ENCODE results near the gene TMEM176A. TPM values are rescaled to one million over a fixed set of nuclear protein-coding genes. Genes with fewer than 3 reads are reported as not detected.

TMEM176A gene, protein sequence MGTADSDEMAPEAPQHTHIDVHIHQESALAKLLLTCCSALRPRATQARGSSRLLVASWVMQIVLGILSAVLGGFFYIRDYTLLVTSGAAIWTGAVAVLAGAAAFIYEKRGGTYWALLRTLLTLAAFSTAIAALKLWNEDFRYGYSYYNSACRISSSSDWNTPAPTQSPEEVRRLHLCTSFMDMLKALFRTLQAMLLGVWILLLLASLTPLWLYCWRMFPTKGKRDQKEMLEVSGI
- total RNA-seq, result 10 to 100 TPM; 28.3 to 66.5 (median 42.6) TPM

GRCh38 chr7:150800581-150801241 is at the start of gene TMEM176A:
TSS of gene TMEM176A (plus strand) at chr7:150800769. CDS start at chr7:150801551, 782 bp downstream.
- intact Hi-C loops (cut with DNase I; ENCODE audit: low total_unique reads), result no loop called here
- H3K27ac ChIP-seq, result peak within 1 kb of the TSS; percentile 64 to 87
- H3K27me3 ChIP-seq, result peaks cover 2 to 21% of the 10 kb centered on the region in 2 donors
- peak within 1 kb of the TSS; percentile 61 to 83 (median 65) for H3K4me3 ChIP-seq
- no peaks in the 10 kb centered on the region for H3K36me3 ChIP-seq
- H3K9me3 ChIP-seq, result peaks cover 3% of the 10 kb centered on the region in 2 donors
- no peaks in the 10 kb centered on the region for H3K4me1 ChIP-seq
- no peak for TF ChIP-seq CTCF (IDR thresholded peaks at IDR 0.05)
- no peak for TF ChIP-seq POLR2A (IDR thresholded peaks at IDR 0.05)
- no peak for TF ChIP-seq POLR2AphosphoS5 (IDR thresholded peaks at IDR 0.05)
- no peak for DNase-seq (ENCODE audit: low spot score in 2 of 2)

DNA sequence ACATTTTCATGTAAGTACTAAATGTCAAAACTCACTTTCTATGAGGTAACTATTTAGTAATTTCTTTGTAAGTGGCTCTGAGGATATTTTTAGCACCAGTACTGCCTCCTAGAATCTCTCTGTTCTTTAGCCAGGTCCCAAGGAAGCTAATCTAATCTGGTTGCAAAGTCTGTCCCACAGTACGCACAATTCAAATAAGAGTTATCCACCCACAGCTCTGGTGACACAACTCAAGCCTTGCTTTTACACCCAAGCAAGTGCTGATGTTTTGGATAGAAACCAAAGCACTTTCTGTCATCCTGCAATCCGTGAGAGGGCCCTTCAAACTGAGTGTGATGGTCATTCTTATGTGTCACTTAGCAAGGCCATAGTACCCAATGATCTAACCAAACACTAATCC is 48.9 kb upstream of the TMEM176A start:
- TF ChIP-seq CTCF (IDR thresholded peaks at IDR 0.05) (no peak), POLR2A (IDR thresholded peaks at IDR 0.05) (no peak), POLR2AphosphoS5 (IDR thresholded peaks at IDR 0.05) (no peak)
- no peaks in the 10 kb centered on the region for H3K27me3 ChIP-seq
- H3K36me3 ChIP-seq, result no peaks in the 10 kb centered on the region
- intact Hi-C loops (cut with DNase I; ENCODE audit: low total_unique reads), result no loop called here
- H3K9me3 ChIP-seq, result no peaks in the 10 kb centered on the region
- no peak for DNase-seq (ENCODE audit: low spot score in 2 of 2)
- H3K4me1 ChIP-seq, result no peaks in the 10 kb centered on the region
- H3K27ac ChIP-seq, result no peak overlapping the region
- H3K4me3 ChIP-seq, result no peak overlapping the region

- no peak for DNase-seq (ENCODE audit: low spot score in 2 of 2)
Measured at GRCh38 chr7:150753239-150753638, 47.3 kb upstream of the TMEM176A start.

GRCh38 chr7:150753826-150754603 is 46.6 kb upstream of the TMEM176A start:
- intact Hi-C loops (cut with DNase I; ENCODE audit: low total_unique reads), result loop anchor here (1.0 kb wide), 1 partner anchor 9 kb away; no protein-coding TSS in a partner anchor
- TF ChIP-seq CTCF (IDR thresholded peaks at IDR 0.05) (no peak), POLR2A (IDR thresholded peaks at IDR 0.05) (no peak), POLR2AphosphoS5 (IDR thresholded peaks at IDR 0.05) (no peak)
- Histone ChIP-seq H3K4me1 (no peaks in the 10 kb centered on the region), H3K27ac (no peak overlapping the region), H3K36me3 (no peaks in the 10 kb centered on the region), H3K4me3 (no peak overlapping the region), H3K27me3 (no peaks in the 10 kb centered on the region), H3K9me3 (no peaks in the 10 kb centered on the region)
- no peak for DNase-seq (ENCODE audit: low spot score in 2 of 2)

More at GRCh38 chr7:150753239-150753638, 47.3 kb upstream of the TMEM176A start:
- TF ChIP-seq POLR2AphosphoS5 (IDR thresholded peaks at IDR 0.05) (no peak), CTCF (IDR thresholded peaks at IDR 0.05) (no peak), POLR2A (IDR thresholded peaks at IDR 0.05) (no peak)
- intact Hi-C loops (cut with DNase I; ENCODE audit: low total_unique reads), result no loop called here
- Histone ChIP-seq H3K36me3 (no peaks in the 10 kb centered on the region), H3K4me3 (no peak overlapping the region), H3K4me1 (no peaks in the 10 kb centered on the region), H3K9me3 (no peaks in the 10 kb centered on the region), H3K27ac (no peak overlapping the region), H3K27me3 (no peaks in the 10 kb centered on the region)

Measured in breast epithelium (tissue), 4 donors.